ENCODE results near the gene MOV10L1. TPM values are rescaled to one million over a fixed set of nuclear protein-coding genes. Genes with fewer than 3 reads are reported as not detected.

The MOV10L1 gene
- total and polyA plus RNA-seq, 4 donors, result 0.27 to 11.9 (median 0.43) TPM

DNA sequence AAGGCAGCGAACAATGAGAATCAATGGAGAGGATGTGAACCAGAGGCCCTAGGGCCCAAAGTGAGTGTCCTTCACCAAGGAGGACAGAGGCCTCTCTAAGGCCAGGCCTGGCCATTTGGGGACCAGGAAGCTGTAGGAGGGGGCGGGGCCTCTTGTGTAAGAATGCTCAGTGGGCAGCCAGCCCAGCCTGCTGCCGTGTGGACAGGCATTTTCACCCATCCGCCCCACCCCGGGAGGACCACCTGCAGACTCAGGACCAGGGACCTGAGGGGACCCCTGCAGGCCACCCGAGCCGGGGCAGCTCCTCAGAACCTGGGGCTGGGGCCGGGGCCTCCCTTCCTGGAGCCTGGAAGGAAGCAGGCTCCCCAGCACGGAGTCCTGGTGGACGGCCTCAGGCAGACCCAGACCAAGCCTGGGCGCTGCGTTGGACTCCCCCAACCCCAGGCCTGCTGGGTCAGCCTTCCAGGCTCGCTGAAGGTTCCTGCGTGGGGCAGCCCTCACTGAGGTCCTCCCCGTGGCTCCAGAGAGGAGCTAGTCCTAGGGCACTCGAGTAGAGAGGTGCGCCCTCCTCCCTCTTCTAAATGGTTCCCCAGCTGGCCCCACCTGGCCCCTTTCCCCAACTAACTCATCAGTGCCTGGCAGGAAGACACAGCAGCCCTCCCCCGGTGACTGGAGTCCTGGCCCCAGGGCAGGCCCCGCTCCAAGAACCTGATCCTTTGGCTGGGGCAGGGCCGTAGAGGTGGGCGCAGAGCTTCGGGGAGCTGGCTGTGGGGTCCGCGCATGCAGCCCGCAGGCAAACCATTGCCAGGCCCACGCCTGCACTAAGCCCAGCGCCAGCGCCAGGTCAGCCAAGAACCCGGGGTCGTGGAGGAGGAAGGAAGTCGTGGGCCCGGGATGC lies 94.4 kb downstream of the MOV10L1 start:
- H3K4me1 ChIP-seq (ENCODE audit: control insufficient read depth in 5 of 5, insufficient read depth in 5 of 5, low read length in 5 of 5), result peaks cover 2 to 22% (median 13%) of the 10 kb centered on the region in 5 donors
- no peak overlapping the region for H3K4me3 ChIP-seq
- no peaks in the 10 kb centered on the region for H3K36me3 ChIP-seq (ENCODE audit: control insufficient read depth in 4 of 4, insufficient read depth in 4 of 4, low read length in 4 of 4)
- peak overlapping the region in 1 of 2 donors; percentile 47 for H3K27ac ChIP-seq (ENCODE audit: low read depth in 1 of 2, low read length in 1 of 2)
- peaks cover 0 to 2% (median 0%) of the 10 kb centered on the region in 4 donors for H3K9me3 ChIP-seq (ENCODE audit: control insufficient read depth in 4 of 4, insufficient read depth in 3 of 4, low read length in 3 of 4)
- DNase-seq (peak; percentile 67 to 82 (median 76)), ATAC-seq (ENCODE audit: insufficient read depth, low FRiP score) (no peak)
- 50% methylated on average over 30 to 32 of the region's 32 CpGs for WGBS, 2 donors
- H3K27me3 ChIP-seq (ENCODE audit: control insufficient read depth in 3 of 3, insufficient read depth in 3 of 3, low read length in 2 of 3), result no peaks in the 10 kb centered on the region
- TF ChIP-seq, protein P1, sequence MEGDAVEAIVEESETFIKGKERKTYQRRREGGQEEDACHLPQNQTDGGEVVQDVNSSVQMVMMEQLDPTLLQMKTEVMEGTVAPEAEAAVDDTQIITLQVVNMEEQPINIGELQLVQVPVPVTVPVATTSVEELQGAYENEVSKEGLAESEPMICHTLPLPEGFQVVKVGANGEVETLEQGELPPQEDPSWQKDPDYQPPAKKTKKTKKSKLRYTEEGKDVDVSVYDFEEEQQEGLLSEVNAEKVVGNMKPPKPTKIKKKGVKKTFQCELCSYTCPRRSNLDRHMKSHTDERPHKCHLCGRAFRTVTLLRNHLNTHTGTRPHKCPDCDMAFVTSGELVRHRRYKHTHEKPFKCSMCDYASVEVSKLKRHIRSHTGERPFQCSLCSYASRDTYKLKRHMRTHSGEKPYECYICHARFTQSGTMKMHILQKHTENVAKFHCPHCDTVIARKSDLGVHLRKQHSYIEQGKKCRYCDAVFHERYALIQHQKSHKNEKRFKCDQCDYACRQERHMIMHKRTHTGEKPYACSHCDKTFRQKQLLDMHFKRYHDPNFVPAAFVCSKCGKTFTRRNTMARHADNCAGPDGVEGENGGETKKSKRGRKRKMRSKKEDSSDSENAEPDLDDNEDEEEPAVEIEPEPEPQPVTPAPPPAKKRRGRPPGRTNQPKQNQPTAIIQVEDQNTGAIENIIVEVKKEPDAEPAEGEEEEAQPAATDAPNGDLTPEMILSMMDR (IDR thresholded peaks at IDR 0.05; ENCODE audit: control extremely low read depth, extremely low read depth), result no peak
- no peak overlapping the region for H3K9ac ChIP-seq (ENCODE audit: insufficient read depth in 1 of 2, low read length in 2 of 2)

DNA sequence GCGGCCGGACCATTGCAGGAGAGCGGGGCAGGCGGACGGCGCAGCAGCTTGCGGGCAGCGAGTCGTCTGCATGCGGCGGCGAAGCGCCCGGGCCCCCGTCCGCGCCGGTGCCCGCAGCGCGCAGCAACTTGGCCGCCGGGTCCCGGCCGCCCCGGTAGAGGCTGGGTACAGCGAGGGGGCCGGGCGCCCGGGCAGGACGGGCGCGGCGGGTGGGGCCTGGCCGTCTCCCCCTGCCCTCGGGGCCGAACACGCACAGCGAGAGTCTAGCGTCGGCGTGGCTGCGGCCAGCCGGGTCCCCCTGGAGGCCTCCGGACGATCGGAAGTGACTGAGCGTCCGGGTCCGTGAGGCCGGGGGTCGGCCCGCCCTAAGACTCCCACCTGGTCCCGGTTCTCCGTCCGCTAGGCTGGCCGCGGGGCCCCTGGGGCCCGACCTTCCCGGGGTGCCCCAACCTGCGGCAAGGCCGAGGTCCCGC lies 95.1 kb downstream of the MOV10L1 start:
- H3K27me3 ChIP-seq (ENCODE audit: control insufficient read depth in 3 of 3, insufficient read depth in 3 of 3, low read length in 2 of 3), result no peaks in the 10 kb centered on the region
- DNase-seq, result no peak
- H3K4me3 ChIP-seq, result no peak overlapping the region
- ATAC-seq (ENCODE audit: insufficient read depth, low FRiP score), result no peak
- peaks cover 0 to 2% (median 0%) of the 10 kb centered on the region in 4 donors for H3K9me3 ChIP-seq (ENCODE audit: control insufficient read depth in 4 of 4, insufficient read depth in 3 of 4, low read length in 3 of 4)
- H3K27ac ChIP-seq (ENCODE audit: low read depth in 1 of 2, low read length in 1 of 2), result peak overlapping the region; percentile 21 to 72
- no peaks in the 10 kb centered on the region for H3K36me3 ChIP-seq (ENCODE audit: control insufficient read depth in 4 of 4, insufficient read depth in 4 of 4, low read length in 4 of 4)
- H3K4me1 ChIP-seq (ENCODE audit: control insufficient read depth in 5 of 5, insufficient read depth in 5 of 5, low read length in 5 of 5), result peaks cover 3 to 29% (median 20%) of the 10 kb centered on the region in 5 donors
- 3 to 11% methylated on average over 41 to 63 of the region's 63 CpGs for WGBS, 2 donors
- H3K9ac ChIP-seq (ENCODE audit: insufficient read depth in 1 of 2, low read length in 2 of 2), result peak overlapping the region in 1 of 2 donors; percentile 68
- TF ChIP-seq, protein P1 (IDR thresholded peaks at IDR 0.05; ENCODE audit: control extremely low read depth, extremely low read depth), result no peak

DNA sequence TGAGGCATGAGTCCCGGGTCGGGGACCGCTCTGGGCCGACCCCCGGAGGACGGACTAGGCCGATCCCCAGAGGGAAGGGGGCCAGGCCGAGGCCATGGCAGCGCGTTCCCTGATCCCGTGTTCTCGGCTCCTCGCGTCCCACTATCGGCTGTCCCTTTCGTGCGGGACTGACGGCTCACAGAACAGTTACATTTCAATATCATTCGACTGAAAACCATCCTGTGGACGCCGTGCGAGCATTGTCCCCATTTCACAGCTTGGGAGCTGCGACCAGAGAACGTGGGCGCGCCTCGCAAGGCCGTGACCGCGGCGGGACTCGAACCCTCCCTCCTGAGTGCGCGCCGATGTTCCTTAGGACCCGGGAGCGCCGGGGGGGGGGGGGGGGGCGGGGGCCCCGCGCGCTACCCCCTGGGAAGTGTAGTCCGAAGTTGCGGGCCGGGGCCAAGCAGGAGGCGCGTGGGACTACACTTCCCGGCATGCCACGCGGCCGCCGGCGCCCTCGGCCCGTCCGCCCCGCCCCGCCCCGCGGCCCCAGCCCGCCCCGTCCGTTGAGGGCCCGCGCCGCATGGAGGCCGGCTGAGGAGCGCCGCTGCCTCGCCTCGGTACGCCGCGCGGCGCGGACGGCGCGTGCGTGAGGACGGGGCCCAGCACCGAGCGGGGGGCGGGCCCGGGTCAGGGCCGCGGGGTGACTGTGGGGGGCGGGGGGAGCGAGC lies 95.7 kb downstream of the MOV10L1 start, which contains the start of gene TRABD:
TSS of gene TRABD (plus strand) at position 539 of the 713 bp plus-strand sequence. CDS start 7,148 bp downstream, outside the sequence.
- TF ChIP-seq, protein P1 (IDR thresholded peaks at IDR 0.05; ENCODE audit: control extremely low read depth, extremely low read depth), result no peak
- H3K36me3 ChIP-seq (ENCODE audit: control insufficient read depth in 4 of 4, insufficient read depth in 4 of 4, low read length in 4 of 4), result no peaks in the 10 kb centered on the region
- peak within 1 kb of the TSS; percentile 43 to 72 for H3K27ac ChIP-seq (ENCODE audit: low read depth in 1 of 2, low read length in 1 of 2)
- DNase-seq (peak; percentile 88 to 95 (median 95)), ATAC-seq (ENCODE audit: insufficient read depth, low FRiP score) (peak; percentile 81)
- WGBS, 2 donors, result 1 to 4% methylated on average over 32 to 86 of the region's 90 CpGs
- peaks cover 5 to 34% (median 25%) of the 10 kb centered on the region in 5 donors for H3K4me1 ChIP-seq (ENCODE audit: control insufficient read depth in 5 of 5, insufficient read depth in 5 of 5, low read length in 5 of 5)
- H3K9me3 ChIP-seq (ENCODE audit: control insufficient read depth in 4 of 4, insufficient read depth in 3 of 4, low read length in 3 of 4), result peaks cover 0 to 2% (median 0%) of the 10 kb centered on the region in 4 donors
- H3K9ac ChIP-seq (ENCODE audit: insufficient read depth in 1 of 2, low read length in 2 of 2), result peak within 1 kb of the TSS in 1 of 2 donors; percentile 68
- H3K27me3 ChIP-seq (ENCODE audit: control insufficient read depth in 3 of 3, insufficient read depth in 3 of 3, low read length in 2 of 3), result no peaks in the 10 kb centered on the region
- H3K4me3 ChIP-seq, result peak within 1 kb of the TSS; percentile 62
